Measurements from ENCODE around the gene UBE2L6. TPM values are rescaled to one million over a fixed set of nuclear protein-coding genes. Genes with fewer than 3 reads are reported as not detected.
A peak's percentile ranks its signal among the peaks of the same experiment; 100 is the strongest.

The UBE2L6 gene
- total and polyA plus RNA-seq, 12 donors, result 34.4 to 108 (median 78.9) TPM

DNA sequence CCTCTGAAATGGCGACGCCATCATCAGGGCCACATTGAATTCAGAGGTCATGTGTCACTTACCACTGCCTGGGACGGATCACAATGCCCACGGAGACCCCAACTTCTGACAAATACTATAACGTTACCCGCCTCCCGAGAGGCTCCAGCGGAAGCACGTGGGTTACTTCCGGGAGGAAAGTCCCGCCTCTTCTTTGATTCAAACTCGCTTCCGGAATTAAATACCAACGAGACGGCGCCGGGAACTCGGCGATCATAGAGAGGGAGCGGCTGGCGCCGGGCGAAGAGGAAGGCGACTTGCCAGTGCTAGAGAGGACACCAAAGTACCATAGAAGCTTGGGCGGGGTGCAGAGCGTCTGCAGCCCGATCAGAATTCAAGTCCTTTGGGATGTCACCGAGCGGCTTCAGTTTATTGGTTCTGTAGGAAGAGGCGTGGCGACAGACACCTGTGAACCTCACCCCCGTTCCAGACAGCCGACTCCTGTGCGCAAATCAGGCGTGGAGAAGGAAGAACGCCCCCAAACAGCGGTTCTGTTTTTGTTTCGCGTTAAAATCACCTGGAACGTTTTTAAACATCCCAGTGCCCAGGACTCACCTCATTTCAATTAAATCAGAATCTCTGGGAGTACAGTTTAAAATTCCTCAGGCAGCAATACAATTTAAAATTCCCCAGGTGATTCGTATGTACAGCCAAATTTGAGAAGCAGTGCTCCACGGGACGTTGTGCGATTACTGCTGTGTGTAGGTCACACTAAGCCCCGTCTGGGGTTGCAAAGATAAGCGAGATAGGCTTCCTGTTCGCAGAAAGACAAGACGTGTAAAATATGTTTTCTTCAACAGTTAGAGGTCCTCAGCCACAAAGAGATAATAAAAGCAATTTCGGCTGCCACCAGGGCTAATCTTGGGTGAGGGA lies 36.6 kb downstream of the UBE2L6 start, which contains the start of gene TIMM10:
Gene TIMM10 (minus strand): TSS at position 159 of the 912 bp plus-strand sequence. CDS start 565 bp downstream, outside the sequence.
- no peaks in the 10 kb centered on the region for H3K27me3 ChIP-seq
- H3K9me3 ChIP-seq (replicated peaks in 1 of 3), result no peaks in the 10 kb centered on the region
- TF ChIP-seq, protein P1, sequence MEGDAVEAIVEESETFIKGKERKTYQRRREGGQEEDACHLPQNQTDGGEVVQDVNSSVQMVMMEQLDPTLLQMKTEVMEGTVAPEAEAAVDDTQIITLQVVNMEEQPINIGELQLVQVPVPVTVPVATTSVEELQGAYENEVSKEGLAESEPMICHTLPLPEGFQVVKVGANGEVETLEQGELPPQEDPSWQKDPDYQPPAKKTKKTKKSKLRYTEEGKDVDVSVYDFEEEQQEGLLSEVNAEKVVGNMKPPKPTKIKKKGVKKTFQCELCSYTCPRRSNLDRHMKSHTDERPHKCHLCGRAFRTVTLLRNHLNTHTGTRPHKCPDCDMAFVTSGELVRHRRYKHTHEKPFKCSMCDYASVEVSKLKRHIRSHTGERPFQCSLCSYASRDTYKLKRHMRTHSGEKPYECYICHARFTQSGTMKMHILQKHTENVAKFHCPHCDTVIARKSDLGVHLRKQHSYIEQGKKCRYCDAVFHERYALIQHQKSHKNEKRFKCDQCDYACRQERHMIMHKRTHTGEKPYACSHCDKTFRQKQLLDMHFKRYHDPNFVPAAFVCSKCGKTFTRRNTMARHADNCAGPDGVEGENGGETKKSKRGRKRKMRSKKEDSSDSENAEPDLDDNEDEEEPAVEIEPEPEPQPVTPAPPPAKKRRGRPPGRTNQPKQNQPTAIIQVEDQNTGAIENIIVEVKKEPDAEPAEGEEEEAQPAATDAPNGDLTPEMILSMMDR (IDR thresholded peaks at IDR 0.05), result no peak
- peak; percentile 27 to 89 for TF ChIP-seq POLR2A (IDR thresholded peaks at IDR 0.05)
- H3K4me3 ChIP-seq, result peak within 1 kb of the TSS; percentile 38 to 93 (median 69)
- peak within 1 kb of the TSS in 3 of 5 donors; percentile 41 to 74 (median 67) for H3K27ac ChIP-seq
- peaks cover 8 to 18% of the 10 kb centered on the region in 2 donors for H3K4me1 ChIP-seq (replicated peaks in 1 of 2)
- WGBS, 4 donors, result 0 to 1% (median 0%) methylated on average over 26 to 49 of the region's 49 CpGs
- H3K36me3 ChIP-seq (replicated peaks in 1 of 2), result no peaks in the 10 kb centered on the region
- peak; percentile 94 to 99 (median 98) for DNase-seq
- intact Hi-C loops (cut with DNase I), result no loop called here

DNA sequence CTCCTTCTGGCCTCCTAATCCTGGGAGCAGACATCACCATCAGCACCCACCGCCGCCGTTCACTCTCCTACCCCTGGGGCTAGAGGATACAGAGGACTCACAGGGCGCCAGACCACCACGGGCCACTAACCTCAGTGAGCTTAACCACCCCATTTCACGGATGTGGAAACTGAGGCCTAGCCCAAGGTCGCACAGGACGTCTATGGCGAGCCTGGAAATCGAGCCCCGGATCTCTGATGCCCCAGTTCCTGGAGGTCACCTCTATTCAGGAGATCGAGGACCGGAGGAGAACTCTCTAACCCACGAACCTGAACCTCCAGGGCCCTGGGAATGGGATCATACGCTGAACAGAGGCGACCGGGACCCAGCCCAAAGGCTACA lies 37.3 kb downstream of the UBE2L6 start:
- Histone ChIP-seq H3K27ac (peak overlapping the region in 3 of 5 donors; percentile 41 to 74 (median 67)), H3K9me3 (replicated peaks in 1 of 3) (no peaks in the 10 kb centered on the region), H3K36me3 (replicated peaks in 1 of 2) (no peaks in the 10 kb centered on the region), H3K4me1 (replicated peaks in 1 of 2) (peaks cover 8 to 18% of the 10 kb centered on the region in 2 donors), H3K4me3 (peak overlapping the region; percentile 38 to 93 (median 69)), H3K27me3 (no peaks in the 10 kb centered on the region)
- intact Hi-C loops (cut with DNase I), result no loop called here
- TF ChIP-seq, protein P1 (IDR thresholded peaks at IDR 0.05), result no peak
- no peak for TF ChIP-seq POLR2A (IDR thresholded peaks at IDR 0.05)
- 0 to 6% (median 2%) methylated on average over 6 to 17 of the region's 17 CpGs for WGBS, 4 donors
- peak in 3 of 7 donors; percentile 19 to 31 (median 21) for DNase-seq

DNA sequence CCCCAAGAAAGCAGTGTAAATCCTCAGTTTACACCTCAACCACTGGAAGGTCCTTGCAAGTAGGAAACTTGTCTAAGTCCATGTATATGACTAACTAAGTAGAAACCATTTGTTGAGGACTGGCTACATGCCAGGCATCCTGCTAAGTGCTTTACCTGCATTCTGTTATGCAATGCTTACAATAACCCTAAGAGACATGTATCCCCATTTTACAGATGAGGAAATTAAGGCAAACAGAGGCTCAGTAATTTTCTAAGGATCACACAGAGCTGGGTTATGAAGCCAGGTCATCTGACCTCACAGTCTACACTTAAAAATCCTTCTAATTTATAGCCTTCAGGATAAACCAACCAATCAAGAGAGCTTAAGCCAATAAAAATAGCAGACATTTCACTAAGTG lies 38.5 kb downstream of the UBE2L6 start:
- no peaks in the 10 kb centered on the region for H3K9me3 ChIP-seq (replicated peaks in 1 of 3)
- no peaks in the 10 kb centered on the region for H3K36me3 ChIP-seq (replicated peaks in 1 of 2)
- no peaks in the 10 kb centered on the region for H3K27me3 ChIP-seq
- no peak overlapping the region for H3K4me3 ChIP-seq
- H3K27ac ChIP-seq, result no peak overlapping the region
- H3K4me1 ChIP-seq (replicated peaks in 1 of 2), result peaks cover 8 to 18% of the 10 kb centered on the region in 2 donors
- intact Hi-C loops (cut with DNase I), result loop anchor here (5.0 to 10.0 kb wide), 3 partner anchors 37 to 174 kb away; partner anchors contain the start of gene RTN4RL2 (in 1 of the 2)
- no peak for TF ChIP-seq POLR2A (IDR thresholded peaks at IDR 0.05)
- TF ChIP-seq, protein P1 (IDR thresholded peaks at IDR 0.05), result no peak
- no peak for DNase-seq

DNA sequence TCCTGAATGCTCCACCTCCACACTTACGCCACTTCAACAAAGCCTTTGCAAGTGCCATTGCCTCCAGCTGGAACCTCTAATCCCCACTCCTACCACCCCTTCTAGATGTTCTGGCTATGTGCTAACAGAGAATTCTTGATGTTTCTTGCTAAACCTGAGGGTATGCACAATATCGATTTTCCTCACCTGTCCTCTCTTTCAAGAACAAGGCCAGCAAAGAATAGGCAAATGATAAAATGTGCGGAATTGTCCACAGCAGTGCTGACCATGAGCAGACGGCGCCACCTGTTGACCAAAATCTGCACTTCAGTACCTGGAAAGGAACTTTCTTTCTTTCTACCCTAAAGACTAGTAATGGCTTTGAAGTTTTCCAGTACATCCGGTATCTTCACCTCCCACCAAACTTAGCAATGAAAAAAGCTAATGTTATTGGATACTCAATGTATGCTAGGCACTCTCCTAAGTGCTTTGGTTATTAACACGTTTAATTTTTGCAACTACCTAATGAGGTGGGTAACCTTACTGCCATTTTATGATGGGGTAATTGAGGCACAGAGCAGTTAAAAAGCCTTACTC lies 40.3 kb downstream of the UBE2L6 start:
- H3K4me3 ChIP-seq, result no peak overlapping the region
- TF ChIP-seq, protein P1 (IDR thresholded peaks at IDR 0.05), result peak; percentile 89 to 96 (median 92)
- TF ChIP-seq POLR2A (IDR thresholded peaks at IDR 0.05), result no peak
- peaks cover 8 to 18% of the 10 kb centered on the region in 2 donors for H3K4me1 ChIP-seq (replicated peaks in 1 of 2)
- WGBS, 4 donors, result 16 to 21% (median 18%) methylated on average over 7 of the region's 7 CpGs
- H3K27ac ChIP-seq, result no peak overlapping the region
- no peaks in the 10 kb centered on the region for H3K36me3 ChIP-seq (replicated peaks in 1 of 2)
- no peaks in the 10 kb centered on the region for H3K9me3 ChIP-seq (replicated peaks in 1 of 3)
- intact Hi-C loops (cut with DNase I), result loop anchor here (2.0 to 10.0 kb wide), 4 partner anchors 34 to 172 kb away; partner anchors contain the start of gene RTN4RL2 (in 1 of the 2)
- peak; percentile 60 to 88 (median 78) for DNase-seq
- H3K27me3 ChIP-seq, result no peaks in the 10 kb centered on the region
